Activated T-helper 1 cell treated with anti-CD3 and anti-CD28 coated beads, Interleukin-2, amount 50 U/mL, for 16 hours (primary cell): ENCODE measurements around the gene C16orf54.
A peak's percentile ranks its signal among the peaks of the same experiment; 100 is the strongest.
"Not testable (repeated sequence)": the region's sequence is repeated elsewhere in the genome, so short reads cannot be mapped to it uniquely, and the experiment has no call there.

ENCODE experiments used
- DNase-seq, 2 donors: peaks; one replicate each; pipeline ENCODE4 v3.0.0-alpha.2; 2020; ENCODE audit warnings: low read depth in 1 of 2, low spot score in 1 of 2

Gene C16orf54

DNA sequence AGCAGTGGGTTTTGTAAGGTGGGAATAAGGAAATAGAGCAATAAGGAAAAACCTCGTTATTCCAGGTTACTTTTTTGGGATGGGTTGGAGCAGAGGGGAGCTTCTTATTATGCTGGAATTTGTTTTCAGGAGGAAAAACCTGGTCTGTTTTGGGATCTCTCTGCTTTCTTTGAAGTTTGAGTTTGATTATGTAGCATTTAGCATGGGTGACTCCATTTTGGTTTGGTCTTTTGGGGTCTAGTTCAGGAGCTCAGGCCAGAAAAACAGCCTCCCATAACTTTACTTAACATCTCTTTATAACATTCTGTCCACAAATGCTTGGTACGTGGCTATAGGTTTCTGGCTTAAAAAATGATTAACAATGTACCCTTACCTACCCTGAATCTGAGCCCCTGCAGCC is 23.7 kb upstream of the C16orf54 start:
- DNase-seq, result no peak

- no peak for DNase-seq
These were observed 21.3 kb upstream of the C16orf54 start for GRCh38 chr16:29767062-29767461.

DNA sequence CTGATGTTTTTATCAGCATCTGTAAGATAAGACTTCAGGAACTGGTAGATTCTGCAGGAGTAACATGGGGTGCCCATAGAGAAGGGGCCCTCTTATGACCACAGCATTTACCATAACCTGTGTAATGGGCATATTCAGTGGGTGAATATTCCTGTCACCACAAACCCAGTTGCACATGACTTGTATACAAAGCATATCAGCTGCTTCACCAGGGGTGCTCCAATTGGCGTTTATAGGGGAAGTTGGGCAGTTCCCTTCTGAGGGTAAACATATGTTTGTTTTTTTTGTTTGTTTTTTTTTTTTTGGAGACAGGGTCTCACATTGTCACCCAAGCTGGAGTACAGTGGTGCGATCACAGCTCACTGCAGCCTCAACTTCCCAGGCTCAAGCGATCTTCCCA is 20.8 kb upstream of the C16orf54 start:
- no peak for DNase-seq

DNA sequence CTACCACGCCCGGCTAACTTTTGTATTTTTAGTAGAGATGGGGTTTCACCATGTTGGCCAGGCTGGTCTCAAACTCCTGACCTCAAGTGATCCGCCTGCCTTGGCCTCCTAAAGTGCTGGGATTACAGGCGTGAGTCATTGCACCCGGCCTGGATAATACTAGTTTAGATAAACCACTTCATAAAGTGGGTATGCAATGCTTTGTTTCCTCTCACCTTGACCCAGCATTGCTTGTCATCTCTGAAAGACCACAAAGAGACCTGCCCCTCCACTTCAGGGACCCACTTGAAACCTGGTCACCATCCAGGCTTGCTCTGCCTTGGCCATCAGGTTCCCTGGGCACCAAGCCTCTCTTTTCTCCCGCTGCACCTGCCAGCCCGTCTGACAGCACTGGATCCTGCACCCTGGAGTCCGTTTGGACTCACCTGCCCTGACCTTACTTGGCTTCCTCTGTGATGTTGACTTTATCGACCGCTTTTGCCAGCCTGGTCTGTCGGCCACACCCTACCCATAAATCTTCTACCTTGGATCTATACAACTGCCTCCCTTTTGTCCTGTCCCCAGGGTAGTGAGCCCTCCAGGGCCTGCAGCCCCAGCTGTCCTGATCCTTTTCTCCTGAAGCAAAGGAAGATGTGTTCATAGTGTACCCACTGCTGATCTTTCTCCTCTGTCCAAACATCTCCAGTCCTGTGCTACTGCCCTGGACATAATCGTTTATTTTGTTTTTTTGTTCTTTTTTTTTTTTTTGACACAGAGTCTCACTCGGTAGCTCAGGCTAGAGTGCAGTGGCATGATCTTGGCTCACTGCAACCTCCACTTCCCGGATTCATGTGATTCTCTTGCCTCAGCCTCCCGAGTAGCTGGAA is 19.6 kb upstream of the C16orf54 start:
- no peak for DNase-seq

GRCh38 chr16:29763326-29763725 is 17.5 kb upstream of the C16orf54 start:
- no peak for DNase-seq

DNA sequence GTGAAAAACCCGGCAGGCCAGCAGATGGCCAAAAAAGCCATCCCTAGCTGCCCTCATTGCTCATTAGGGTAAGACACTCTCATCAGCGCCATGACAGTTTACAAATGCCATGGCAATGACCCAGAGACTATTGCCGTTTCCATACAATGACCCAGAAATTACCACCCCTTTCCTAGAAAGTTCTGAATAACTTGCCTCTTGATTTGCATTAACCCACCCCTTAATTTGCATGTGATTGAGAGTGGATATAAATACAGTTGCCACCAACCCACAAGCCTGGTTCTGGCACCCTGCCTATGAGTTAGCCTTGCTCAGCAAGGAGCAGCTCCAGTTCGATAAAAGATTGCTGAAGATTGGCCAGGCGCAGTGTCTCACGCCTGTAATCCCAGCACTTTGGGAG is 16.1 kb upstream of the C16orf54 start:
- no peak for DNase-seq

DNA sequence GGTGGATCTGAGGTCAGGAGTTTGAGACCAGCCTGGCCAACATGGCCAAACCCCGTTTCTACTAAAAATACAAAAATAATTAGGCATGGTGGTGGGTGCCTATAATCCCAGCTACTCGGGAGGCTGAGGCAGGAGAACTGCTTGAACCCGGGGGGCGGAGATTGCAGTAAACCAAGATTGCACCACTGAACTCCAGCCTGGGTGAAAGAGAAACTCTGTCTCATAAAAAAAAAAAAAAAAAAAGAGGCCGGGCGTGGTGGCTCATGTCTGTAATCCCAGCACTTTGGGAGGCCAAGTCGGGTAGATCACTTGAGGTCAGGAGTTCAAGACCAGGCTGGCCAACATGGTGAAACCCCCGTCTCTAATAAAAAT is 15.5 kb upstream of the C16orf54 start:
- not testable (repeated sequence) for DNase-seq

DNA sequence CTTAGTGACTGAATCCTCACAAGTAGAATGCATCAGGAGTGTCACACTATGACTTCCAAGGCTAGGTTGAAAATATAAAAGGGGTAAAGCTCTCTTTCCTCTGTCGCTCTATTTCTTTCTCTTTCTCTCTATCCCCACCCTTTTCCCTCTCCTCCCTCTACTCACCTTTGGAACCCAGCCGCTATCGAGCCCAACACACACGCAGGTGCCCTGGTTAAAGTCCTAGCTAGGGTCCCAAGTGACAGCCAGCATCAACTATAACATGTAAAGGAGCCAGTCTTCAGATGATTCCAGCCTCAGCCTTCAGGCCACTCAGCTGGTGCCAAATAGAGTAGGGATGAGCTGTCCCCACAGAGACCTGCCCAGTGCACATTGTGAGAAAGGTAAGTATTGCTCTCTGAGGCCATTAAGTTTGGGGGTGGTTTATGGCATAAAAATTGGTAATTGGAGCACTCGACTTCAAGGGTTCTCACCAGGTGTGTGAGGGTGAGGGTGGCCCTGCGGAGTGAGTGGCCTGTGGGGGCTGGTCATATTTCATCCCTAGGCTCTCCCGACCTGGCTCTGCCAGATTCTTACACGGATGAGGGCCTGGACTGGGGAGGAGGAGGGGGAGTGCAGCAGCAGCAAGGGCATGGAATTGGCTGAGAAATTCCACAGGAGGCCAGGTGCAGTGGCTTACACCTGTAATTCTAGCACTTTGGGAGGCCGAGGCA is 14.9 kb upstream of the C16orf54 start:
- no peak for DNase-seq

DNA sequence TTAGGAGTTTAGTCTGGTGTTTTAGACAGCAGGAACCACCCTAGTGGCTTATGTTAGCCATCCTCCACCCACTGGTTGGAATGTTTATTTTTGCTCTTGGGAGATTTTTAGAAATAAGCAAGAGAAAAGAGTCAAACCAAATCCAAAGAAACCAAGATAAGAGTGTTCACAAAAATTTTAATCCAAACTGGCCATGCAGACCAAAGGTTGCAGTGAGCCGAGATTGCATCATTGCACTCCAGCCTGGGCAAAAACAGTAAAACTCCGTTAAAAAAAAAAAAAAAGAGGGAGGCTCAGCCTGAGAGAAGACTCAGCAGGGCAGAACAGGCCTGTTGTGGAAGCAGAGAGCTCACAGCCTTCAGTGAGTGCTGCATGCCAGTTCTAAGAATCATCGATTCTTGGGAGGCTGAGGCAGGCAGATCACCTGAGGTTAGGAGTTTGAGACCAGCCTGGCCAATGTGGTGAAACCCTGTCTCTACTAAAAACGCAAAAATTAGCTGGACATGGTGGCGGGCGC is 12.2 kb upstream of the C16orf54 start:
- no peak for DNase-seq

DNA sequence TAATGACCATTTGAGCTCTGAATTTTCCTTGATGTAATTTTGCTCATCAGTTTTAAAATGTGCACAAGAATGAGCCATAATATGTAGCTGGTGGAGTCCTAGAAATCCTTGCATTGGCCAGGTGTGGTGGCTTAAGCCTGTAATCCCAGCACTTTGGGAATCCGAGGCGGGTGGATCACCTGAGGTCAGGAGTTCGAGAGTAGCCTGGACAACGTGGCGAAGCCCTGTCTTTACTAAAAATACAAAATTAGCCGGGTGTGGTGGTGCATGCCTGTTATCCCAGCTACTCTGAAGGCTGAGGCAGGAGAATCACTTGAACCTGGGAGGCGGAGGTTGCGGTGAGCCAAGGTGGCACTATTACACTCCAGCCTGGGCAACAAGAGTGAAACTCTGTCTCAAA is 11.3 kb upstream of the C16orf54 start:
- DNase-seq, result not testable (repeated sequence)

- no peak for DNase-seq
These were observed 10.9 kb upstream of the C16orf54 start for GRCh38 chr16:29756654-29757053.

GRCh38 chr16:29753516-29753915 is 7.7 kb upstream of the C16orf54 start:
- DNase-seq, result no peak

GRCh38 chr16:29748760-29749149 is 3.0 kb upstream of the C16orf54 start:
- not testable (repeated sequence) for DNase-seq

GRCh38 chr16:29747947-29748759 is 2.4 kb upstream of the C16orf54 start:
- no peak for DNase-seq

- not testable (repeated sequence) for DNase-seq
These were observed 728 bp upstream of the C16orf54 start for GRCh38 chr16:29746518-29746917.

- DNase-seq, result peak in 1 of 2 donors; percentile 31
These were observed 503 bp downstream of the C16orf54 start for GRCh38 chr16:29745121-29745852.

GRCh38 chr16:29744541-29745101 is 1.2 kb downstream of the C16orf54 start:
- DNase-seq, result no peak

DNA sequence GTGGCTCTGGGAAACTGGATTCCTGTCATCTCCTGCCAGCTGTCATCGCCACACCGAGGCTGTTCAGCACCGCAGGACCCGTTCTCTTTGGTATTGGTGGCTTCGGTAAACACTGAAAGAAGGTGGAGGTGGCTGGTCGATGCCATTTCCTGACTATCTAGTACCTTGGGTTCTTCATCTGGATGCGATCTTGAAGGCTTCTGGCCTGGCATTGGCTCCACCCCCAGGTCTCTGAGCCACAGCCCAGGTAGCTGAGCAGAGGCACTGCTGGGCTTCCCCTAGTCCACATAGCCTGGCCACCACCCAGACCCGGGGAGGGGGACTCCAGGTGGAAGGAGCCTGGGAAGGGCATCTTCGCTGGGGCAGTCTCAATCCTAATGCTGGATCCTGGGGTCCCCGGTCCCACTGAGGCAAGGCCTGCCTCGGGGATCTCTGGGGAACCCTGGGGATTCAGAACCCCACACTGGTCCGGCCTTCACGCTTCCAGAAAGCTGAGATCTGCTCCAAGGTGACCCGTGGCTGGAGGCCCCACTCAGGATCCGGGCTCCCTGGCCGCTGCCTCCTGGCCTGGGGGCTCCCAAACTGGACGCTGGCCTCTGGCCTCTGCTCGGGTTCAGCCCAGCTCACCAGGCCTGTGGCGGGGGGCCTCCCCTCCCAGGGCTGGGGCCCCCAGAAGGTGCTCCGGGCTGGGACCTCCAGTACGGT is 1.8 kb downstream of the C16orf54 start:
- peak in 1 of 2 donors; percentile 5 for DNase-seq

DNA sequence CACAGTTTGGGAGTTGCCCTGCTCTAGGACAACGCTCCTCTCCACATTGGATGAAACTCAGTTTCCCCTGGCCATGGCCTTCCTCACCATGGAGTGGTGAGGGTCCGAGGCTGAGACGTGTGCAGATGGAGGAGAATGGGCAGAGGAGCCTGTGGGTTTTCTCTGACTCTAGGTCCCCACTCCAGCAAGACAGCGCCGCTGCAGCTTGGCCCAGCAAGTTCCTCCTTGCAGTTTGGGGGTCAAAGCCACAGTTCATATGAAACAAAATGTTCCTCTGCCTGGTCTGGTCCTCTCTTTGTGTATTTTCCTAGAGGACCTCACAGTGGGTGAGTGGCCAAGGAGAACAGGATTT is 2.3 kb downstream of the C16orf54 start:
- no peak for DNase-seq
